Measurements from ENCODE around the gene MED15.

- no peak for TF ChIP-seq CTCF (conservative IDR thresholded peaks at IDR 0.05; ENCODE audit: low read depth in 2 of 2)
- TF ChIP-seq CREB1 (CRISPR knock-in tag; IDR thresholded peaks at IDR 0.05; ENCODE audit: low read depth) = no peak
- TF ChIP-seq EZH2 (IDR thresholded peaks at IDR 0.05; ENCODE audit: low read depth, unreplicated experiment) = no peak
- no peak for TF ChIP-seq EZH2phosphoT487 (IDR thresholded peaks at IDR 0.05; ENCODE audit: unreplicated experiment)
- TF ChIP-seq JUNB (IDR thresholded peaks at IDR 0.05; ENCODE audit: unreplicated experiment) = no peak
- TF ChIP-seq POLR2AphosphoS5 (IDR thresholded peaks at IDR 0.05; ENCODE audit: low read depth) = no peak
- TF ChIP-seq REST (IDR thresholded peaks at IDR 0.05; ENCODE audit: unreplicated experiment) = no peak
- no peak for TF ChIP-seq STAT1 (IDR thresholded peaks at IDR 0.05; ENCODE audit: unreplicated experiment)
- no peak for TF ChIP-seq ZNF331 (CRISPR knock-in tag; IDR thresholded peaks at IDR 0.05; ENCODE audit: low read depth)
- TF ChIP-seq NANOG (IDR thresholded peaks at IDR 0.05; ENCODE audit: borderline replicate concordance) = no peak
- TF ChIP-seq ETS1 (IDR thresholded peaks at IDR 0.05) = no peak
- TF ChIP-seq ZNF114 (CRISPR knock-in tag; IDR thresholded peaks at IDR 0.05) = no peak
Observed at GRCh38 chr22:20621162-20621561, 113.8 kb downstream of the MED15 start.
